ENCODE results near the gene FAM120A.

- TF ChIP-seq, protein P1, sequence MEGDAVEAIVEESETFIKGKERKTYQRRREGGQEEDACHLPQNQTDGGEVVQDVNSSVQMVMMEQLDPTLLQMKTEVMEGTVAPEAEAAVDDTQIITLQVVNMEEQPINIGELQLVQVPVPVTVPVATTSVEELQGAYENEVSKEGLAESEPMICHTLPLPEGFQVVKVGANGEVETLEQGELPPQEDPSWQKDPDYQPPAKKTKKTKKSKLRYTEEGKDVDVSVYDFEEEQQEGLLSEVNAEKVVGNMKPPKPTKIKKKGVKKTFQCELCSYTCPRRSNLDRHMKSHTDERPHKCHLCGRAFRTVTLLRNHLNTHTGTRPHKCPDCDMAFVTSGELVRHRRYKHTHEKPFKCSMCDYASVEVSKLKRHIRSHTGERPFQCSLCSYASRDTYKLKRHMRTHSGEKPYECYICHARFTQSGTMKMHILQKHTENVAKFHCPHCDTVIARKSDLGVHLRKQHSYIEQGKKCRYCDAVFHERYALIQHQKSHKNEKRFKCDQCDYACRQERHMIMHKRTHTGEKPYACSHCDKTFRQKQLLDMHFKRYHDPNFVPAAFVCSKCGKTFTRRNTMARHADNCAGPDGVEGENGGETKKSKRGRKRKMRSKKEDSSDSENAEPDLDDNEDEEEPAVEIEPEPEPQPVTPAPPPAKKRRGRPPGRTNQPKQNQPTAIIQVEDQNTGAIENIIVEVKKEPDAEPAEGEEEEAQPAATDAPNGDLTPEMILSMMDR (IDR thresholded peaks at IDR 0.05; ENCODE audit: insufficient read depth, low read depth, low read length) = no peak
- no peak for TF ChIP-seq EZH2 (IDR thresholded peaks at IDR 0.05; ENCODE audit: insufficient read depth, low read length)
Observed at GRCh38 chr9:93461821-93462220, 10.3 kb downstream of the FAM120A start.
